GM23338 (cell line): ENCODE data around the gene SND1. TPM values are rescaled to one million over a fixed set of nuclear protein-coding genes. Genes with fewer than 3 reads are reported as not detected.

ENCODE experiments used
- ATAC-seq: fragments of 200-7000 bp; cut with Tn5 transposase; 3 replicates; pipeline ENCODE4 v1.9.1; 2020
- DNase-seq: peaks from one replicate; pipeline ENCODE4 v3.0.0-alpha.2; 2015; ENCODE audit warnings: low spot score
- H2AFZ ChIP-seq: fragments of 200-600 bp; sonication (generic); 2 replicates; pipeline ENCODE4 v1.8.0; 2016; ENCODE audit warnings: antibody characterized with exemption, mild to moderate bottlenecking, moderate library complexity
- H3F3A ChIP-seq: fragments of 200-600 bp; sonication (generic); replicated peaks from 2 replicates; pipeline ENCODE4 v1.8.0; 2017; ENCODE audit warnings: antibody characterized with exemption, mixed run types, low read depth
- H3K27ac ChIP-seq: fragments of 200-600 bp; sonication (generic); 2 replicates; pipeline ENCODE4 v1.6.1; 2016; ENCODE audit warnings: low read depth
- H3K27me3 ChIP-seq: fragments of 200-600 bp; sonication (generic); 2 replicates; pipeline ENCODE4 v1.8.0; 2016; ENCODE audit warnings: mild to moderate bottlenecking, mixed run types, moderate library complexity; ENCODE audit not compliant: insufficient read depth
- H3K36me3 ChIP-seq: fragments of 200-600 bp; sonication (generic); 2 replicates; pipeline ENCODE4 v1.8.0; 2016; ENCODE audit warnings: mild to moderate bottlenecking; ENCODE audit not compliant: insufficient read depth
- H3K4me1 ChIP-seq: fragments of 200-600 bp; sonication (generic); 2 replicates; pipeline ENCODE4 v1.8.0; 2016; ENCODE audit warnings: mild to moderate bottlenecking, moderate library complexity; ENCODE audit not compliant: insufficient read depth
- H3K4me2 ChIP-seq: fragments of 200-600 bp; sonication (generic); 2 replicates; pipeline ENCODE4 v1.7.1; 2017; ENCODE audit warnings: mixed run types
- H3K4me3 ChIP-seq: fragments of 200-600 bp; sonication (generic); 2 replicates; pipeline ENCODE4 v1.6.1; 2016; ENCODE audit warnings: mixed run types
- H3K79me2 ChIP-seq: fragments of 200-600 bp; sonication (generic); replicated peaks from 2 replicates; pipeline ENCODE4 v1.8.0; 2017; ENCODE audit warnings: mild to moderate bottlenecking; ENCODE audit not compliant: insufficient read depth
- H3K9me2 ChIP-seq: fragments of 200-600 bp; sonication (generic); 2 replicates; pipeline ENCODE4 v1.8.0; 2017; ENCODE audit not compliant: insufficient read depth
- H4K20me1 ChIP-seq: fragments of 200-600 bp; sonication (generic); replicated peaks from 2 replicates; pipeline ENCODE4 v1.8.0; 2017; ENCODE audit warnings: mild to moderate bottlenecking; ENCODE audit not compliant: insufficient read depth
- H3K27ac Mint-ChIP-seq: 2 replicates; pipeline ENCODE4 v1.8.0; 2020; ENCODE audit warnings: inconsistent platforms, mild to moderate bottlenecking, moderate library complexity, mixed read lengths
- H3K27me3 Mint-ChIP-seq: 3 replicates; pipeline ENCODE4 v1.8.0; 2022; ENCODE audit warnings: low read depth, mild to moderate bottlenecking, moderate library complexity, mixed read lengths, inconsistent platforms; ENCODE audit not compliant: insufficient read depth, poor library complexity
- H3K36me3 Mint-ChIP-seq: 3 replicates; pipeline ENCODE4 v1.8.0; 2021; ENCODE audit warnings: low read depth, mild to moderate bottlenecking, inconsistent platforms, moderate library complexity, mixed read lengths
- H3K4me1 Mint-ChIP-seq: 3 replicates; pipeline ENCODE4 v1.8.0; 2020; ENCODE audit warnings: mild to moderate bottlenecking, inconsistent platforms, mixed read lengths
- H3K4me3 Mint-ChIP-seq: 3 replicates; pipeline ENCODE4 v1.8.0; 2021; ENCODE audit warnings: moderate library complexity, mild to moderate bottlenecking, inconsistent platforms, mixed read lengths
- H3K9me3 Mint-ChIP-seq: 3 replicates; pipeline ENCODE4 v1.8.0; 2020; ENCODE audit warnings: moderate library complexity, mild to moderate bottlenecking, inconsistent platforms, mixed read lengths
- CREB1 ChIP-seq: fragments of 250-450 bp; sonication (Bioruptor Pico); IDR thresholded peaks from 2 replicates; pipeline ENCODE4 v1.5.0; 2020; ENCODE audit warnings: low read depth, mild to moderate bottlenecking, moderate library complexity
- ETS1 ChIP-seq: IDR thresholded peaks from 2 replicates; pipeline ENCODE4 v1.6.1; 2016; ENCODE audit warnings: antibody characterized with exemption
- EZH2 ChIP-seq: fragments of 200-600 bp; sonication (generic); IDR thresholded peaks from one replicate; pipeline ENCODE4 v1.8.0; 2017; ENCODE audit warnings: antibody characterized with exemption, mild to moderate bottlenecking, low read depth; ENCODE audit not compliant: unreplicated experiment
- EZH2phosphoT487 ChIP-seq: fragments of 200-600 bp; sonication (generic); IDR thresholded peaks from one replicate; pipeline ENCODE4 v1.8.1; 2018; ENCODE audit warnings: antibody characterized with exemption; ENCODE audit not compliant: unreplicated experiment
- JUNB ChIP-seq: IDR thresholded peaks from one replicate; pipeline ENCODE4 v1.6.1; 2016; ENCODE audit warnings: antibody characterized with exemption; ENCODE audit not compliant: unreplicated experiment
- NANOG ChIP-seq: IDR thresholded peaks from 2 replicates; pipeline ENCODE4 v1.6.1; 2016; ENCODE audit warnings: antibody characterized with exemption, borderline replicate concordance
- POLR2AphosphoS5 ChIP-seq: IDR thresholded peaks from 2 replicates; pipeline ENCODE4 v1.6.1; 2016; ENCODE audit warnings: antibody characterized with exemption, low read depth
- REST ChIP-seq: IDR thresholded peaks from one replicate; pipeline ENCODE4 v1.6.1; 2018; ENCODE audit warnings: antibody characterized with exemption; ENCODE audit not compliant: unreplicated experiment
- STAT1 ChIP-seq: IDR thresholded peaks from one replicate; pipeline ENCODE4 v1.6.1; 2016; ENCODE audit warnings: antibody characterized with exemption; ENCODE audit not compliant: unreplicated experiment
- ZNF114 ChIP-seq: fragments of 250-450 bp; sonication (Bioruptor Pico); IDR thresholded peaks from 2 replicates; pipeline ENCODE4 v1.5.0; 2020; ENCODE audit warnings: mild to moderate bottlenecking, moderate library complexity
- ZNF331 ChIP-seq: fragments of 250-450 bp; sonication (Bioruptor Pico); IDR thresholded peaks from 2 replicates; pipeline ENCODE4 v1.5.0; 2020; ENCODE audit warnings: low read depth, mild to moderate bottlenecking, moderate library complexity
- polyA plus RNA-seq: library from polyadenylated mRNA; unstranded; fragments of >200 nt; fragmentation: Nextera tagmentation; extraction: Ambion mirVana; gene quantifications from 2 replicates; pipeline ENCODE4 v1.2.1, GENCODE V29; 2016
- total RNA-seq: library from RNA; depleted of rRNA; stranded (reverse); fragments of >200 nt; shearing (Covaris generic); gene quantifications from 2 replicates; pipeline ENCODE4 v1.2.3, GENCODE V29; 2014
- TF ChIP-seq, protein P1 (sequence below), 2 experiments: fragments of 200-600 bp in 1 of 2; sonication (generic) in 1 of 2; conservative IDR thresholded peaks; 2 replicates each; pipeline versions ENCODE4 v1.5.1 to v1.6.1; 2016 to 2017; ENCODE audit warnings: antibody characterized with exemption in 2 of 2, low read depth in 2 of 2, mild to moderate bottlenecking in 2 of 2, moderate library complexity in 1 of 2
- TF ChIP-seq, protein P2 (sequence below): fragments of 250-450 bp; sonication (Bioruptor Pico); IDR thresholded peaks from 2 replicates; pipeline ENCODE4 v1.5.0; 2020; ENCODE audit warnings: mild to moderate bottlenecking, moderate library complexity

The SND1 gene
- total and polyA plus RNA-seq, 2 experiments from 2014 or later = 107 to 254 TPM

GRCh38 chr7:128019288-128019687 is 367.3 kb downstream of the SND1 start:
- H3K4me3 ChIP-seq = no peak overlapping the region
- H3K4me2 ChIP-seq = peak overlapping the region; percentile 57
- H3K27ac ChIP-seq = 0 out of 2 replicates have a peak overlapping the region, but pooled peaks have one; percentile 17
- no peaks in the 10 kb centered on the region for H3K27me3 ChIP-seq
- H3F3A ChIP-seq = no peaks in the 10 kb centered on the region; the same call in 1 of the 2 replicates
- no peaks in the 10 kb centered on the region for H3K36me3 ChIP-seq
- H3K9me2 ChIP-seq = no peaks in the 10 kb centered on the region
- H3K79me2 ChIP-seq = peaks cover 26% of the 10 kb centered on the region; the same call in 1 of the 2 replicates
- no peak for TF ChIP-seq NANOG
- TF ChIP-seq EZH2phosphoT487 = no peak
- no peak for TF ChIP-seq REST
- no peak for TF ChIP-seq ETS1
- TF ChIP-seq EZH2 = no peak
- TF ChIP-seq ZNF331 (CRISPR knock-in tag) = no peak
- TF ChIP-seq POLR2AphosphoS5 = no peak
- TF ChIP-seq STAT1 = no peak
- TF ChIP-seq ZNF114 (CRISPR knock-in tag) = no peak
- TF ChIP-seq JUNB = no peak
- TF ChIP-seq, protein P1, sequence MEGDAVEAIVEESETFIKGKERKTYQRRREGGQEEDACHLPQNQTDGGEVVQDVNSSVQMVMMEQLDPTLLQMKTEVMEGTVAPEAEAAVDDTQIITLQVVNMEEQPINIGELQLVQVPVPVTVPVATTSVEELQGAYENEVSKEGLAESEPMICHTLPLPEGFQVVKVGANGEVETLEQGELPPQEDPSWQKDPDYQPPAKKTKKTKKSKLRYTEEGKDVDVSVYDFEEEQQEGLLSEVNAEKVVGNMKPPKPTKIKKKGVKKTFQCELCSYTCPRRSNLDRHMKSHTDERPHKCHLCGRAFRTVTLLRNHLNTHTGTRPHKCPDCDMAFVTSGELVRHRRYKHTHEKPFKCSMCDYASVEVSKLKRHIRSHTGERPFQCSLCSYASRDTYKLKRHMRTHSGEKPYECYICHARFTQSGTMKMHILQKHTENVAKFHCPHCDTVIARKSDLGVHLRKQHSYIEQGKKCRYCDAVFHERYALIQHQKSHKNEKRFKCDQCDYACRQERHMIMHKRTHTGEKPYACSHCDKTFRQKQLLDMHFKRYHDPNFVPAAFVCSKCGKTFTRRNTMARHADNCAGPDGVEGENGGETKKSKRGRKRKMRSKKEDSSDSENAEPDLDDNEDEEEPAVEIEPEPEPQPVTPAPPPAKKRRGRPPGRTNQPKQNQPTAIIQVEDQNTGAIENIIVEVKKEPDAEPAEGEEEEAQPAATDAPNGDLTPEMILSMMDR (conservative IDR thresholded peaks at IDR 0.05; ENCODE audit: low read depth in 2 of 2) = no peak; a peak in 1 of 4 replicates
- TF ChIP-seq CREB1 (CRISPR knock-in tag) = no peak
- TF ChIP-seq, protein P2, sequence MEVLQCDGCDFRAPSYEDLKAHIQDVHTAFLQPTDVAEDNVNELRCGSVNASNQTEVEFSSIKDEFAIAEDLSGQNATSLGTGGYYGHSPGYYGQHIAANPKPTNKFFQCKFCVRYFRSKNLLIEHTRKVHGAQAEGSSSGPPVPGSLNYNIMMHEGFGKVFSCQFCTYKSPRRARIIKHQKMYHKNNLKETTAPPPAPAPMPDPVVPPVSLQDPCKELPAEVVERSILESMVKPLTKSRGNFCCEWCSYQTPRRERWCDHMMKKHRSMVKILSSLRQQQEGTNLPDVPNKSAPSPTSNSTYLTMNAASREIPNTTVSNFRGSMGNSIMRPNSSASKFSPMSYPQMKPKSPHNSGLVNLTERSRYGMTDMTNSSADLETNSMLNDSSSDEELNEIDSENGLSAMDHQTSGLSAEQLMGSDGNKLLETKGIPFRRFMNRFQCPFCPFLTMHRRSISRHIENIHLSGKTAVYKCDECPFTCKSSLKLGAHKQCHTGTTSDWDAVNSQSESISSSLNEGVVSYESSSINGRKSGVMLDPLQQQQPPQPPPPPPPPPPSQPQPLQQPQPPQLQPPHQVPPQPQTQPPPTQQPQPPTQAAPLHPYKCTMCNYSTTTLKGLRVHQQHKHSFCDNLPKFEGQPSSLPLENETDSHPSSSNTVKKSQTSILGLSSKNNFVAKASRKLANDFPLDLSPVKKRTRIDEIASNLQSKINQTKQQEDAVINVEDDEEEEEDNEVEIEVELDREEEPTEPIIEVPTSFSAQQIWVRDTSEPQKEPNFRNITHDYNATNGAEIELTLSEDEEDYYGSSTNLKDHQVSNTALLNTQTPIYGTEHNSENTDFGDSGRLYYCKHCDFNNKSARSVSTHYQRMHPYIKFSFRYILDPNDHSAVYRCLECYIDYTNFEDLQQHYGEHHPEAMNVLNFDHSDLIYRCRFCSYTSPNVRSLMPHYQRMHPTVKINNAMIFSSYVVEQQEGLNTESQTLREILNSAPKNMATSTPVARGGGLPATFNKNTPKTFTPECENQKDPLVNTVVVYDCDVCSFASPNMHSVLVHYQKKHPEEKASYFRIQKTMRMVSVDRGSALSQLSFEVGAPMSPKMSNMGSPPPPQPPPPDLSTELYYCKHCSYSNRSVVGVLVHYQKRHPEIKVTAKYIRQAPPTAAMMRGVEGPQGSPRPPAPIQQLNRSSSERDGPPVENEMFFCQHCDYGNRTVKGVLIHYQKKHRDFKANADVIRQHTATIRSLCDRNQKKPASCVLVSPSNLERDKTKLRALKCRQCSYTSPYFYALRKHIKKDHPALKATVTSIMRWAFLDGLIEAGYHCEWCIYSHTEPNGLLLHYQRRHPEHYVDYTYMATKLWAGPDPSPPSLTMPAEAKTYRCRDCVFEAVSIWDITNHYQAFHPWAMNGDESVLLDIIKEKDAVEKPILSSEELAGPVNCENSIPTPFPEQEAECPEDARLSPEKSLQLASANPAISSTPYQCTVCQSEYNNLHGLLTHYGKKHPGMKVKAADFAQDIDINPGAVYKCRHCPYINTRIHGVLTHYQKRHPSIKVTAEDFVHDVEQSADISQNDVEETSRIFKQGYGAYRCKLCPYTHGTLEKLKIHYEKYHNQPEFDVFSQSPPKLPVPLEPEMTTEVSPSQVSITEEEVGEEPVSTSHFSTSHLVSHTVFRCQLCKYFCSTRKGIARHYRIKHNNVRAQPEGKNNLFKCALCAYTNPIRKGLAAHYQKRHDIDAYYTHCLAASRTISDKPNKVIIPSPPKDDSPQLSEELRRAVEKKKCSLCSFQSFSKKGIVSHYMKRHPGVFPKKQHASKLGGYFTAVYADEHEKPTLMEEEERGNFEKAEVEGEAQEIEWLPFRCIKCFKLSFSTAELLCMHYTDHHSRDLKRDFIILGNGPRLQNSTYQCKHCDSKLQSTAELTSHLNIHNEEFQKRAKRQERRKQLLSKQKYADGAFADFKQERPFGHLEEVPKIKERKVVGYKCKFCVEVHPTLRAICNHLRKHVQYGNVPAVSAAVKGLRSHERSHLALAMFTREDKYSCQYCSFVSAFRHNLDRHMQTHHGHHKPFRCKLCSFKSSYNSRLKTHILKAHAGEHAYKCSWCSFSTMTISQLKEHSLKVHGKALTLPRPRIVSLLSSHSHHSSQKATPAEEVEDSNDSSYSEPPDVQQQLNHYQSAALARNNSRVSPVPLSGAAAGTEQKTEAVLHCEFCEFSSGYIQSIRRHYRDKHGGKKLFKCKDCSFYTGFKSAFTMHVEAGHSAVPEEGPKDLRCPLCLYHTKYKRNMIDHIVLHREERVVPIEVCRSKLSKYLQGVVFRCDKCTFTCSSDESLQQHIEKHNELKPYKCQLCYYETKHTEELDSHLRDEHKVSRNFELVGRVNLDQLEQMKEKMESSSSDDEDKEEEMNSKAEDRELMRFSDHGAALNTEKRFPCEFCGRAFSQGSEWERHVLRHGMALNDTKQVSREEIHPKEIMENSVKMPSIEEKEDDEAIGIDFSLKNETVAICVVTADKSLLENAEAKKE (CRISPR knock-in tag) = no peak
- peak; percentile 53 for ATAC-seq
- peaks cover 43% of the 10 kb centered on the region for H3K4me1 ChIP-seq
- Mint-ChIP-seq H3K36me3 (peaks cover 3% of the 10 kb centered on the region; the same call in 2 of the 3 replicates), H3K4me1 (peaks cover 79% of the 10 kb centered on the region), H3K9me3 (no peaks in the 10 kb centered on the region), H3K27me3 (peaks cover 6% of the 10 kb centered on the region), H3K4me3 (no peak overlapping the region), H3K27ac (peak overlapping the region; percentile 22)
- peaks cover 41% of the 10 kb centered on the region for H4K20me1 ChIP-seq
- H2AFZ ChIP-seq = no peak overlapping the region
- peak; percentile 73 for DNase-seq
